Muscle of leg (tissue), 11 donors: ENCODE measurements around the gene PMM2. TPM values are rescaled to one million over a fixed set of nuclear protein-coding genes. Genes with fewer than 3 reads are reported as not detected.

ENCODE experiments used
- DNase-seq: peaks from one replicate; pipeline ENCODE4 v3.0.0; 2013
- H3K27ac ChIP-seq: one replicate; pipeline ENCODE4 v1.5.1; 2013; ENCODE audit warnings: mild to moderate bottlenecking, low read length, control low read depth
- H3K27me3 ChIP-seq: one replicate; pipeline ENCODE4 v1.6.1; 2013; ENCODE audit warnings: low read length; ENCODE audit not compliant: control insufficient read depth, insufficient read depth
- H3K36me3 ChIP-seq: one replicate; pipeline ENCODE4 v1.6.1; 2013; ENCODE audit warnings: low read length; ENCODE audit not compliant: control insufficient read depth, insufficient read depth
- H3K4me1 ChIP-seq: one replicate; pipeline ENCODE4 v1.6.1; 2013; ENCODE audit warnings: low read length; ENCODE audit not compliant: control insufficient read depth, insufficient read depth
- H3K4me3 ChIP-seq: one replicate; pipeline ENCODE4 v1.5.1; 2013; ENCODE audit warnings: low read length, control low read depth
- H3K9me3 ChIP-seq: replicated peaks from 2 replicates; pipeline ENCODE4 v1.6.1; 2013; ENCODE audit warnings: low read depth, low read length; ENCODE audit not compliant: control insufficient read depth
- WGBS: methylation state at CpG from one replicate; pipeline ENCODE4 v1.1.5; 2013; ENCODE audit warnings: missing lambda C conversion rate; ENCODE audit not compliant: insufficient coverage; 5-methylcytosine and 5-hydroxymethylcytosine counted together
- polyA plus RNA-seq, 8 donors: library from polyadenylated mRNA; unstranded; fragments of 120-200 nt; gene quantifications; one replicate each; pipeline versions ENCODE4 v1.2.1 to v1.2.3, GENCODE V29; 2013; ENCODE audit warnings: inconsistent platforms in 1 of 8, low replicate concordance in 1 of 8; ENCODE audit not compliant: insufficient read length in 8 of 8, insufficient read depth in 1 of 8
- total RNA-seq: library from RNA; stranded (reverse); fragments of 120-200 nt; gene quantifications from one replicate; pipeline ENCODE4 v1.2.4, GENCODE V29; 2013

PMM2 gene
- total and polyA plus RNA-seq, 9 donors = 17.5 to 26.2 (median 19.6) TPM

- H3K4me3 ChIP-seq = no peak overlapping the region
- no peak for DNase-seq
- peaks cover 8% of the 10 kb centered on the region for H3K27me3 ChIP-seq
- H3K27ac ChIP-seq = no peak overlapping the region
- H3K9me3 ChIP-seq = no peaks in the 10 kb centered on the region
- H3K36me3 ChIP-seq = peaks cover 39% of the 10 kb centered on the region
- 71% methylated on average over 12 of the region's 19 CpGs for WGBS
- peaks cover 26% of the 10 kb centered on the region for H3K4me1 ChIP-seq
Observed at GRCh38 chr16:8886593-8887430, 89.2 kb downstream of the PMM2 start.

- no peak overlapping the region for H3K27ac ChIP-seq
Observed at GRCh38 chr16:8887431-8887765, 89.8 kb downstream of the PMM2 start.

GRCh38 chr16:8887952-8888560, 90.4 kb downstream of the PMM2 start:
- Histone ChIP-seq H3K9me3 (no peaks in the 10 kb centered on the region), H3K27me3 (peaks cover 8% of the 10 kb centered on the region), H3K4me1 (peaks cover 29% of the 10 kb centered on the region), H3K27ac (no peak overlapping the region), H3K36me3 (peaks cover 51% of the 10 kb centered on the region), H3K4me3 (no peak overlapping the region)
- 57% methylated on average over 16 of the region's 16 CpGs for WGBS
- peak; percentile 55 for DNase-seq

More at GRCh38 chr16:8887431-8887765, 89.8 kb downstream of the PMM2 start:
- no peaks in the 10 kb centered on the region for H3K9me3 ChIP-seq
- peaks cover 8% of the 10 kb centered on the region for H3K27me3 ChIP-seq
- no peak overlapping the region for H3K4me3 ChIP-seq
- WGBS = 88% methylated on average over 6 of the region's 6 CpGs
- DNase-seq = no peak
- H3K36me3 ChIP-seq = peaks cover 45% of the 10 kb centered on the region
- peaks cover 29% of the 10 kb centered on the region for H3K4me1 ChIP-seq

- Histone ChIP-seq H3K27me3 (peaks cover 8% of the 10 kb centered on the region), H3K27ac (no peak overlapping the region), H3K36me3 (peaks cover 63% of the 10 kb centered on the region), H3K9me3 (no peaks in the 10 kb centered on the region), H3K4me3 (no peak overlapping the region), H3K4me1 (peaks cover 29% of the 10 kb centered on the region)
- WGBS = 84% methylated on average over 17 of the region's 23 CpGs
- DNase-seq = no peak
Observed at GRCh38 chr16:8888951-8889892, 91.6 kb downstream of the PMM2 start.

GRCh38 chr16:8889893-8890548, 92.4 kb downstream of the PMM2 start:
- Histone ChIP-seq H3K9me3 (no peaks in the 10 kb centered on the region), H3K4me3 (no peak overlapping the region), H3K27ac (no peak overlapping the region), H3K27me3 (peaks cover 8% of the 10 kb centered on the region), H3K36me3 (peaks cover 71% of the 10 kb centered on the region), H3K4me1 (peaks cover 22% of the 10 kb centered on the region)
- DNase-seq = no peak
- WGBS = 83% methylated on average over 4 of the region's 14 CpGs

GRCh38 chr16:8890549-8890921, 92.9 kb downstream of the PMM2 start:
- H3K9me3 ChIP-seq = no peaks in the 10 kb centered on the region
- H3K27ac ChIP-seq = no peak overlapping the region
- H3K27me3 ChIP-seq = peaks cover 6% of the 10 kb centered on the region
- peaks cover 76% of the 10 kb centered on the region for H3K36me3 ChIP-seq
- H3K4me1 ChIP-seq = peaks cover 19% of the 10 kb centered on the region
- H3K4me3 ChIP-seq = no peak overlapping the region
- WGBS = 83% methylated on average over 1 of the region's 5 CpGs
- DNase-seq = no peak

GRCh38 chr16:8892101-8892575, 94.5 kb downstream of the PMM2 start:
- H3K27me3 ChIP-seq = no peaks in the 10 kb centered on the region

GRCh38 chr16:8893426-8893825, 95.8 kb downstream of the PMM2 start:
- no peaks in the 10 kb centered on the region for H3K27me3 ChIP-seq
- no peak overlapping the region for H3K27ac ChIP-seq
- peaks cover 86% of the 10 kb centered on the region for H3K36me3 ChIP-seq
- no peak for DNase-seq
- no peak overlapping the region for H3K4me3 ChIP-seq
- H3K4me1 ChIP-seq = peaks cover 5% of the 10 kb centered on the region
- 69% methylated on average over 7 of the region's 9 CpGs for WGBS
- no peaks in the 10 kb centered on the region for H3K9me3 ChIP-seq

More at GRCh38 chr16:8892101-8892575, 94.5 kb downstream of the PMM2 start:
- Histone ChIP-seq H3K27ac (no peak overlapping the region), H3K36me3 (peaks cover 87% of the 10 kb centered on the region), H3K4me1 (peaks cover 9% of the 10 kb centered on the region), H3K9me3 (no peaks in the 10 kb centered on the region), H3K4me3 (no peak overlapping the region)
- no peak for DNase-seq
- WGBS = 72% methylated on average over 2 of the region's 16 CpGs

- H3K9me3 ChIP-seq = no peaks in the 10 kb centered on the region
- H3K4me3 ChIP-seq = no peak overlapping the region
- no peaks in the 10 kb centered on the region for H3K27me3 ChIP-seq
- H3K36me3 ChIP-seq = peaks cover 93% of the 10 kb centered on the region
- WGBS = 84% methylated on average over 13 of the region's 14 CpGs
- no peak overlapping the region for H3K27ac ChIP-seq
- H3K4me1 ChIP-seq = peaks cover 5% of the 10 kb centered on the region
- no peak for DNase-seq
Observed at GRCh38 chr16:8893976-8894690, 96.5 kb downstream of the PMM2 start.
